MM.1S (cell line): ENCODE data around the gene DKK3.

ENCODE experiments used
- DNase-seq: peaks from one replicate; pipeline ENCODE4 v3.0.0-alpha.2; 2015
- H2AFZ ChIP-seq: fragments of 300-600 bp; sonication (generic); 2 replicates; pipeline ENCODE4 v1.6.0; 2016; ENCODE audit warnings: antibody characterized with exemption, low read length
- H3F3A ChIP-seq: fragments of 300-600 bp; sonication (generic); 2 replicates; pipeline ENCODE4 v1.6.1; 2016; ENCODE audit warnings: mild to moderate bottlenecking, antibody characterized with exemption, low read length, moderate library complexity, mixed read lengths; ENCODE audit not compliant: insufficient read depth
- H3K27ac ChIP-seq: fragments of 300-600 bp; sonication (generic); 2 replicates; pipeline ENCODE4 v1.5.1; 2016; ENCODE audit warnings: mild to moderate bottlenecking, low read length
- H3K27me3 ChIP-seq: fragments of 300-600 bp; sonication (generic); replicated peaks from 2 replicates; pipeline ENCODE4 v1.6.0; 2016; ENCODE audit warnings: low read length; ENCODE audit not compliant: insufficient read depth
- H3K36me3 ChIP-seq: fragments of 300-600 bp; sonication (generic); replicated peaks from 2 replicates; pipeline ENCODE4 v1.6.1; 2016; ENCODE audit warnings: mild to moderate bottlenecking, low read length, mixed read lengths; ENCODE audit not compliant: insufficient read depth
- H3K4me1 ChIP-seq: fragments of 300-600 bp; sonication (generic); 2 replicates; pipeline ENCODE4 v1.6.1; 2016; ENCODE audit warnings: low read length, mixed read lengths
- H3K4me2 ChIP-seq: fragments of 300-600 bp; sonication (generic); 2 replicates; pipeline ENCODE4 v1.6.0; 2016; ENCODE audit warnings: low read depth, low read length
- H3K4me3 ChIP-seq: fragments of 300-600 bp; sonication (generic); 2 replicates; pipeline ENCODE4 v1.5.1; 2016; ENCODE audit warnings: low read length, mixed read lengths
- H3K79me2 ChIP-seq: fragments of 300-600 bp; sonication (generic); 2 replicates; pipeline ENCODE4 v1.6.1; 2016; ENCODE audit warnings: mixed run types, low read length, mixed read lengths
- H3K9ac ChIP-seq: fragments of 300-600 bp; sonication (generic); 2 replicates; pipeline ENCODE4 v1.6.1; 2016; ENCODE audit warnings: low read length, mixed read lengths
- H3K9me2 ChIP-seq: fragments of 300-600 bp; sonication (generic); replicated peaks from 2 replicates; pipeline ENCODE4 v1.6.1; 2016; ENCODE audit warnings: mild to moderate bottlenecking, low read length, mixed read lengths; ENCODE audit not compliant: insufficient read depth
- H3K9me3 ChIP-seq: fragments of 300-600 bp; sonication (generic); replicated peaks from 2 replicates; pipeline ENCODE4 v1.6.1; 2016; ENCODE audit warnings: mild to moderate bottlenecking, low read length, mixed read lengths; ENCODE audit not compliant: insufficient read depth
- H4K20me1 ChIP-seq: fragments of 300-600 bp; sonication (generic); 2 replicates; pipeline ENCODE4 v1.6.1; 2016; ENCODE audit warnings: mild to moderate bottlenecking, low read length, moderate library complexity, mixed read lengths; ENCODE audit not compliant: insufficient read depth
- EZH2 ChIP-seq: fragments of 300-600 bp; sonication (generic); optimal IDR thresholded peaks from 2 replicates; pipeline ENCODE3; 2017; ENCODE audit warnings: low read depth, mild to moderate bottlenecking, antibody characterized with exemption, low read length, mixed read lengths
- EZH2phosphoT487 ChIP-seq: fragments of 300-600 bp; sonication (generic); IDR thresholded peaks from 2 replicates; pipeline ENCODE4 v1.6.1; 2018; ENCODE audit warnings: antibody characterized with exemption, low read length
- TF ChIP-seq, protein P1 (sequence below): fragments of 300-600 bp; sonication (generic); IDR thresholded peaks from 2 replicates; pipeline ENCODE4 v1.5.1; 2016; ENCODE audit warnings: antibody characterized with exemption, low read length, mixed read lengths

Gene DKK3

DNA sequence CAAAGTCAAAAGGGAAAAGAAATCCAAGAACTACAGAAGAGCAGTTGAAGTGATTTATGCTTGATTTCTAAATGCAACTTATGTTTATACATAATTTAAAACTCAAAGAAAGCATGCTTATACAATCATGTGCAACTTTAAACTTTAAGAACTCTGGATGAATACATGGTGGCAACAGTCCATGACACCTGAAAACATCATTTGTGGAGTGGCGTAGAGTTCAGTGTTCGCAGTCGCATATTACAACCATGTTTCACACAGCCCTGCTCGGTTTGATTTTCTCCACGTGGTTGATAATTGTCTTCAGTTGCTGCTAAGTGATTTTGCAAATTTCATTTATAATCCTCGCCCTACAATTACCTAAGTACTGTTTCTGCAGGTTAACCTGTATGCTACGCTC lies 45.4 kb downstream of the DKK3 start:
- Histone ChIP-seq H3K9me2 (no peaks in the 10 kb centered on the region), H3K4me1 (peaks cover 20% of the 10 kb centered on the region), H3K79me2 (no peaks in the 10 kb centered on the region), H3K27ac (no peak overlapping the region), H3K4me2 (no peak overlapping the region), H4K20me1 (no peaks in the 10 kb centered on the region), H3K27me3 (no peaks in the 10 kb centered on the region), H3K9me3 (no peaks in the 10 kb centered on the region), H2AFZ (no peak overlapping the region), H3F3A (peaks cover 10% of the 10 kb centered on the region; the same call in 1 of the 2 replicates), H3K9ac (no peak overlapping the region), H3K36me3 (no peaks in the 10 kb centered on the region), H3K4me3 (no peak overlapping the region)
- TF ChIP-seq, protein P1, sequence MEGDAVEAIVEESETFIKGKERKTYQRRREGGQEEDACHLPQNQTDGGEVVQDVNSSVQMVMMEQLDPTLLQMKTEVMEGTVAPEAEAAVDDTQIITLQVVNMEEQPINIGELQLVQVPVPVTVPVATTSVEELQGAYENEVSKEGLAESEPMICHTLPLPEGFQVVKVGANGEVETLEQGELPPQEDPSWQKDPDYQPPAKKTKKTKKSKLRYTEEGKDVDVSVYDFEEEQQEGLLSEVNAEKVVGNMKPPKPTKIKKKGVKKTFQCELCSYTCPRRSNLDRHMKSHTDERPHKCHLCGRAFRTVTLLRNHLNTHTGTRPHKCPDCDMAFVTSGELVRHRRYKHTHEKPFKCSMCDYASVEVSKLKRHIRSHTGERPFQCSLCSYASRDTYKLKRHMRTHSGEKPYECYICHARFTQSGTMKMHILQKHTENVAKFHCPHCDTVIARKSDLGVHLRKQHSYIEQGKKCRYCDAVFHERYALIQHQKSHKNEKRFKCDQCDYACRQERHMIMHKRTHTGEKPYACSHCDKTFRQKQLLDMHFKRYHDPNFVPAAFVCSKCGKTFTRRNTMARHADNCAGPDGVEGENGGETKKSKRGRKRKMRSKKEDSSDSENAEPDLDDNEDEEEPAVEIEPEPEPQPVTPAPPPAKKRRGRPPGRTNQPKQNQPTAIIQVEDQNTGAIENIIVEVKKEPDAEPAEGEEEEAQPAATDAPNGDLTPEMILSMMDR = no peak
- TF ChIP-seq EZH2 (no peak), EZH2phosphoT487 (no peak)
- no peak for DNase-seq

DNA sequence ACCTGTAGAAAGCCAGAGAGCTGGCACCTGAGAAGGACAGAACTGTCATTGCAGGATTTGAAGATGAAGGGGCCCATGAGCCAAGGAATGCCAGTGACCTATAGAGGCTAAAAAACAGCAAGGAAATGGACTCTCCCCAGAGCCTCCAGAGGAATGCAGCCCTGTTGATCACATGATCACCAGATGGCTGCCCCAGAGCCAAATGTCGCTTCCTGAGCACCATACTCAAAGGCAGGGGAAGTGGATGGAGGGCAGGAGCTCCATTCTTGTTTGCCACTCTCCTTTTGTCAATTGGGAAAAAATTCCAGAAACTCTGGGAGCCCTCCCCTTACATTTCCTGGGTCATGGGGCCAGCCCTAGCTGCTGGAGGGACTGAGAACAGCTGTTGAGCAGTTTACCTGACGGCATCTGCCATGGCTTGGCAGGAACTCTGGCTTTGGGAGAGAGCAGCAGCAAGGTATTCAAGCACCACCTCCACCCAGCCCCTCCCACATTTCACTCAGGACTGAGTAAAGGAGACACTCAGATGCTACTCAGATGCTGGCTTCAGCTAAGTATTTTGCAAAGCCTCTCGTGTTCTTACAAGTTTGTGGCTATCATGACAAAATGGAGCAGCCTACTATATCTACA lies 46.9 kb downstream of the DKK3 start:
- no peak overlapping the region for H3K9ac ChIP-seq

DNA sequence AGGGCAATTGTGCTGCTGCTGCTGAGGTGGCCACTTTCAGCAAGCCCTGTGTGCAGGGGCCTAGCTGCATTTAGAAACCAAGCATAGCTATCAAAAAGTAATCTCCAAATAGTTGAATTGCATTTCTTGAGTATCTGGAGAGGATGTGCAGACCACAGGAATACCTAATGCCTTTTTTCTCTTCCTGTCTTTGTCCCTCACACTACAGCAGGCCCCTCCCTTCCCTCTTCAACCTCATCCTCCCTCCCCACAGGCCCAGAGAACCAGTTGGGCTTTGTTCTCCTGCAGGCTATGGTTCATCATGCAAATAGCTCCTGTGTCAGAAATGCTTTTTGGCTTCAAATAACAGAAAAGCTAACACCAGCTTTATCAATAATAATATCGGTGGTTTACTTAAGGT lies 47.7 kb downstream of the DKK3 start:
- Histone ChIP-seq H3K27me3 (no peaks in the 10 kb centered on the region), H3K79me2 (no peaks in the 10 kb centered on the region), H4K20me1 (no peaks in the 10 kb centered on the region), H3K9me2 (no peaks in the 10 kb centered on the region), H2AFZ (no peak overlapping the region), H3K4me1 (peaks cover 20% of the 10 kb centered on the region), H3K27ac (peak overlapping the region; percentile 34; the same call in 1 of the 2 replicates), H3F3A (peaks cover 10% of the 10 kb centered on the region; the same call in 1 of the 2 replicates), H3K9me3 (no peaks in the 10 kb centered on the region), H3K4me3 (no peak overlapping the region), H3K36me3 (0 out of 2 replicates have a peak, but pooled peaks cover under 1% of the 10 kb centered on the region), H3K9ac (no peak overlapping the region), H3K4me2 (peak overlapping the region; percentile 31; the same call in 1 of the 2 replicates)
- DNase-seq = peak; percentile 56
- TF ChIP-seq EZH2 (no peak), EZH2phosphoT487 (no peak)
- TF ChIP-seq, protein P1 = no peak

More for the DNA sequence above, 46.9 kb downstream of the DKK3 start:
- no peak for DNase-seq
- no peak overlapping the region for H3K4me3 ChIP-seq
- no peak overlapping the region for H3K27ac ChIP-seq
- H3F3A ChIP-seq = peaks cover 10% of the 10 kb centered on the region; the same call in 1 of the 2 replicates
- H3K9me3 ChIP-seq = no peaks in the 10 kb centered on the region
- TF ChIP-seq, protein P1 = no peak
- TF ChIP-seq EZH2 (no peak), EZH2phosphoT487 (no peak)
- no peaks in the 10 kb centered on the region for H4K20me1 ChIP-seq
- H3K36me3 ChIP-seq = no peaks in the 10 kb centered on the region
- no peaks in the 10 kb centered on the region for H3K27me3 ChIP-seq
- peaks cover 20% of the 10 kb centered on the region for H3K4me1 ChIP-seq
- no peak overlapping the region for H3K4me2 ChIP-seq
- H3K79me2 ChIP-seq = no peaks in the 10 kb centered on the region
- H3K9me2 ChIP-seq = no peaks in the 10 kb centered on the region
- H2AFZ ChIP-seq = no peak overlapping the region
